Heart left ventricle (tissue), 16 donors: ENCODE data around the gene TEX2. TPM values are rescaled to one million over a fixed set of nuclear protein-coding genes. Genes with fewer than 3 reads are reported as not detected.
"Not testable (repeated sequence)": the region's sequence is repeated elsewhere in the genome, so short reads cannot be mapped to it uniquely, and the experiment has no call there.

Source experiments
- ATAC-seq, 4 donors: fragments of 200-7000 bp; cut with Tn5 transposase; one replicate each; pipeline ENCODE4 v1.9.1; 2020 to 2022; ENCODE audit warnings: moderate library complexity in 4 of 4, mild to moderate bottlenecking in 3 of 4, moderate number of reproducible peaks in 1 of 4
- DNase-seq, 5 donors: peaks; one replicate each; pipeline ENCODE4 v3.0.0-alpha.2; 2020
- H3K27ac ChIP-seq, 12 donors: fragments of 200-600 bp; sonication (generic) in 4 of 12; one replicate each; pipeline versions ENCODE4 v1.5.0 to v1.8.0; 2016 to 2022; ENCODE audit warnings: mild to moderate bottlenecking in 2 of 12
- H3K27me3 ChIP-seq, 9 donors: fragments of 200-600 bp; sonication (generic) in 2 of 9; one replicate each; pipeline versions ENCODE4 v1.5.1 to v1.8.0; 2016 to 2022; ENCODE audit warnings: mild to moderate bottlenecking in 3 of 9
- H3K36me3 ChIP-seq, 9 donors: fragments of 200-600 bp; sonication (generic) in 2 of 9; one replicate each; pipeline versions ENCODE4 v1.5.0 to v1.8.0; 2018 to 2022; ENCODE audit warnings: mild to moderate bottlenecking in 2 of 9
- H3K4me1 ChIP-seq, 12 donors: fragments of 200-600 bp; sonication (generic) in 4 of 12; one replicate each; pipeline versions ENCODE4 v1.5.0 to v1.8.0; 2016 to 2022; ENCODE audit warnings: mild to moderate bottlenecking in 3 of 12
- H3K4me3 ChIP-seq, 12 donors: fragments of 200-600 bp; sonication (generic) in 4 of 12; one replicate each; pipeline versions ENCODE4 v1.5.0 to v1.8.0; 2017 to 2022; ENCODE audit warnings: mild to moderate bottlenecking in 9 of 12, moderate library complexity in 4 of 12
- H3K9me3 ChIP-seq, 12 donors: fragments of 200-600 bp; sonication (generic) in 4 of 12; one replicate each; pipeline versions ENCODE4 v1.5.0 to v1.8.0; 2016 to 2022; ENCODE audit warnings: mild to moderate bottlenecking in 1 of 12
- POLR2A ChIP-seq, 2 donors: fragments of 450-650 bp; IDR thresholded peaks; one replicate each; pipeline ENCODE4 v1.6.1; 2017; ENCODE audit warnings: antibody characterized with exemption in 2 of 2, mild to moderate bottlenecking in 2 of 2, moderate library complexity in 2 of 2
- WGBS, 4 donors: extraction: QIAGEN DNeasy Blood & Tissue Kit in 2 of 4; methylation state at CpG; one replicate each; pipeline versions ENCODE4 v1.1.5 to v1.1.7; 2013 to 2018; 5-methylcytosine and 5-hydroxymethylcytosine counted together
- intact Hi-C, 10 donors: fragments of 100-400 bp; cut with DNase I; formaldehyde crosslinking; loops; one replicate each; pipeline versions ENCODE4 v1.11.1 to v1.14.2; 2022
- polyA plus RNA-seq, 2 donors: library from polyadenylated mRNA; stranded (reverse); fragments of 200-250 nt; gene quantifications; one replicate each; pipeline ENCODE4 v1.2.3, GENCODE V29; 2013
- total RNA-seq, 9 donors: library from RNA; depleted of rRNA in 2 of 9; stranded (reverse); fragments of >200 nt in 2 of 9; fragmentation: NEBNext Ultra II Directional in 3 of 9; extraction: Animal tissue kit (Norgen Biotek cat#: 25700) in 3 of 9; gene quantifications; one replicate each; pipeline versions ENCODE4 v1.1.0 to v1.2.4, GENCODE V29; 2016 to 2023
- TF ChIP-seq, protein P1 (sequence below), 12 donors: fragments of 200-600 bp; sonication (generic) in 4 of 12; IDR thresholded peaks; one replicate each; pipeline versions ENCODE4 v1.5.0 to v1.8.0; 2018 to 2022; ENCODE audit warnings: antibody characterized with exemption in 12 of 12, mild to moderate bottlenecking in 5 of 12
- donor health status: ischemic (EF 13 %, LVEDD 7.1; RV severe dilation, severe dysfunction).
- donor health status: healthy with polysubstance abuse.
- donor health status: DM: no; HTN: yes; CAD: no.
- donor health status: DM: no; HTN: no; CAD: no.
- donor health status: ischemic (EF 25% LVEDD 6.9; RV normal size, moderate dysfunction).
- donor health status: ischemic (EF 25% LVEDD 5.7; RV mildly dilated, moderate dysfunction).
- donor health status: healthy.
- donor health status: DM: yes; HTN: yes; CAD: no.
- donor health status: ischemic (EF 35%, LVEDD 5.7; RV mildly dilated, moderate dysfunction).
- donor health status: nonischemic (EF 11% LVEDD 7.7; RV severe dilation, severe dysfunction).
- donor health status: DM: yes; HTN: yes; CAD: no.
- donor health status: PGD.
- donor health status: ischemic (EF 29% LVEDD 5.4; RV normal size, mild dysfunction).
- donor health status: nonischemic (EF 23%, LVEDD 6.1; RV moderate dilation, normal function).

TEX2 gene
- total and polyA plus RNA-seq, 11 donors = 16.8 to 55.8 (median 50.5) TPM

DNA sequence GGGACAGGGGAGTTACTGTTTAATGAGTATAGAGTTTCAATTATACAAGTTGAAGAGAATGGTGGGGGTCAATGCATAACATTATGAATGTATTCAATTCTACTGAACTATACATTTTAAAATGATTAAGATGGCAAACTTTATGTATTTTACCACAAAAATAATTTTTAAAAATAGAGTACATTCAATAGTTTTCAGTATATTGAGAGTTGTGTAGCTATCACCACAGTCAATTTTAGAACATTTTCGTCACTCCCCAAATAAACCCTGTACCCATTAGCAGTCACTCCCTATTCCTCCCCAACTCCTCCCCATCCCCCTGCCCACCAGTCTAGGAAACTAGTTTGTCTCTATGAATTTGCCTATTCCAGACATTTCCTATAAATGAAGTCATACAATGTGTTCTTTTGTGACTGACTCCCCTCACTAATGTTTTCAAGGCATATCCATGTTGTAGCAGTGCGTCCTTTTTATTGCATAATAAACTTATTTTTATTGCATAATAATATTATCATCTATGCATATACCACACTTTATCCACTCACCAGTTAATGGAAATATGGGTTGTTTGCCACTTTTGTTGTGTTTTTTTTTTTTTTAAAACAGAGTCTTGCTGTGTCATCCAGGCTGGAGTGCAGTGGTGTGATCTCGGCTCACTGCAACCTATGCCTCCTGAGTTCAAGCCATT lies 80.6 kb downstream of the TEX2 start:
- no peak for ATAC-seq
- Histone ChIP-seq H3K4me1 (peaks cover 0 to 62% (median 8%) of the 10 kb centered on the region in 12 donors), H3K36me3 (peaks cover 0 to 17% (median 6%) of the 10 kb centered on the region in 9 donors), H3K9me3 (no peaks in the 10 kb centered on the region), H3K4me3 (no peak overlapping the region), H3K27me3 (no peaks in the 10 kb centered on the region), H3K27ac (no peak overlapping the region)
- intact Hi-C loops = no loop called here
- DNase-seq = no peak
- WGBS, 4 donors = 93 to 96% (median 95%) methylated on average over 3 of the region's 3 CpGs
- TF ChIP-seq, protein P1, sequence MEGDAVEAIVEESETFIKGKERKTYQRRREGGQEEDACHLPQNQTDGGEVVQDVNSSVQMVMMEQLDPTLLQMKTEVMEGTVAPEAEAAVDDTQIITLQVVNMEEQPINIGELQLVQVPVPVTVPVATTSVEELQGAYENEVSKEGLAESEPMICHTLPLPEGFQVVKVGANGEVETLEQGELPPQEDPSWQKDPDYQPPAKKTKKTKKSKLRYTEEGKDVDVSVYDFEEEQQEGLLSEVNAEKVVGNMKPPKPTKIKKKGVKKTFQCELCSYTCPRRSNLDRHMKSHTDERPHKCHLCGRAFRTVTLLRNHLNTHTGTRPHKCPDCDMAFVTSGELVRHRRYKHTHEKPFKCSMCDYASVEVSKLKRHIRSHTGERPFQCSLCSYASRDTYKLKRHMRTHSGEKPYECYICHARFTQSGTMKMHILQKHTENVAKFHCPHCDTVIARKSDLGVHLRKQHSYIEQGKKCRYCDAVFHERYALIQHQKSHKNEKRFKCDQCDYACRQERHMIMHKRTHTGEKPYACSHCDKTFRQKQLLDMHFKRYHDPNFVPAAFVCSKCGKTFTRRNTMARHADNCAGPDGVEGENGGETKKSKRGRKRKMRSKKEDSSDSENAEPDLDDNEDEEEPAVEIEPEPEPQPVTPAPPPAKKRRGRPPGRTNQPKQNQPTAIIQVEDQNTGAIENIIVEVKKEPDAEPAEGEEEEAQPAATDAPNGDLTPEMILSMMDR (IDR thresholded peaks at IDR 0.05) = no peak
- TF ChIP-seq POLR2A (IDR thresholded peaks at IDR 0.05) = no peak

DNA sequence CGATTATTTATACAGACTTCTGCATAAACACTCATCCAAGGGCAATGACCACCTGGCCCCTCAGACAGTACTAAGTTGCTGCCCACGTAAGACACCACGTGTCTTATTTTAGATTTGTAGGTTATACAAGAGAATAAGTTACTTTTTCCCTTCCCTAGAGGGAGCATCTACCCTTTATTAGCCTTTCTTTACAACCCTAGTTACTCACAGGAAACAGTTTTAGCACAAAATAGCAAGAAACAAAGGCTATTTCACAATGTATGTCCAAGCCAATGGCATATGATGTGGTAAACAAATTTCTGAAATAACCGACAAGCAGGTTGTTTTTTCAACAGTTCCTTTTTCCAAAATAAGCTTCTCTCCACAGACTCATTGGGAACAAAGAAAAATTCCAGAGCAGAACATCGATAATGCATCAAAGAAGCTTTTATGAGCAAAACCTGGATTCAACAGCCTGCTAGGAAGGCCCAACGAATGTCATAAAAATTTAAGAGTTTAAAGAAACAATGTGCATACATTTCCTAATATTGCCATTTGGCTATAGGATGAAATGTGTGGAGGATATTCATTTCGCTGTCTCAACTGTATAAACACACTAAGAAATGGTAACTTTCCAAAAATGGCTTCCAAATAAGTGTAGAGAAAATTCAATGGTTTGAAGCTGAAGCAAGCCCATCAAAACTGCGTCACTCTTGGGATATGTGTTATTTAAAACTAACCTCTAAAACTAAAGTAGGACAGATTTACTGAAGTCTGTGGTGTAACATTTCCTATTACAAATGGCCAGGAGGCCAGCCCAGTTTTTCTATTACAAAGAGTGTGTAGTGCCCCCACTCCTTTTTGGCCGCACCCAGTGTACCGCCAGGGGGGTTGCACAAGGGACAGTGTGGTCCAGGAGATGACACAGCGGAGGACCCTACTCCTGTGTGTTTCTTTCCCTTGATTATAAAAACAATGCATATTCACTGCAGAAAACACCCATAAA lies 82.7 kb downstream of the TEX2 start:
- Histone ChIP-seq H3K27ac (peak overlapping the region in 2 of 12 donors; percentile 40 to 52), H3K4me1 (peaks cover 0 to 65% (median 24%) of the 10 kb centered on the region in 12 donors)
- TF ChIP-seq, protein P1 (IDR thresholded peaks at IDR 0.05) = no peak
- no peak for TF ChIP-seq POLR2A (IDR thresholded peaks at IDR 0.05)

DNA sequence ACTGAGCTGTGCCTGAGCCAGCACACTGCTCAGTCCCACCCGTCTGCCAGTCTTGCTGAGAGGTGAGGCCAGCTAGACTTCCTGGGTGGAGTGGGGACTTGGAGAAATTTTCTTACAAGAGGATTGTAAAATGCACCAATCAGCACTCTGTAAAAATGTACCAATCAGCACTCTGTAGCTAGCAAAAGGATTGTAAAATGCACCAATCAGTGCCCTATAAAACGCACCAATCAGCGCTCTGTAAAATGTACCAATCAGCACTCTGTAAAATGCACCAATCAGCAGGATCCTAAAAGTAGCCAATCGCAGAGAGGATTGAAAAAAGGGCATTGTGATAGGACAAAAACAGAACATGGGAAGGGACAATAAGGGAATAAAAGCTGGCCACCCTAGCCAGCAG lies 84.0 kb downstream of the TEX2 start:
- peaks cover 0 to 65% (median 31%) of the 10 kb centered on the region in 12 donors for H3K4me1 ChIP-seq
- WGBS, 4 donors = 46 to 99% (median 65%) methylated on average over 4 of the region's 4 CpGs
- not testable (repeated sequence) for H3K27me3 ChIP-seq

More for the DNA sequence above, 82.7 kb downstream of the TEX2 start:
- DNase-seq (no peak), ATAC-seq (no peak)
- intact Hi-C loops = no loop called here
- Histone ChIP-seq H3K36me3 (peaks cover 0 to 15% (median 1%) of the 10 kb centered on the region in 9 donors), H3K27me3 (no peaks in the 10 kb centered on the region), H3K9me3 (no peaks in the 10 kb centered on the region), H3K4me3 (no peak overlapping the region)
- WGBS, 4 donors = 78 to 84% (median 81%) methylated on average over 11 of the region's 11 CpGs

DNA sequence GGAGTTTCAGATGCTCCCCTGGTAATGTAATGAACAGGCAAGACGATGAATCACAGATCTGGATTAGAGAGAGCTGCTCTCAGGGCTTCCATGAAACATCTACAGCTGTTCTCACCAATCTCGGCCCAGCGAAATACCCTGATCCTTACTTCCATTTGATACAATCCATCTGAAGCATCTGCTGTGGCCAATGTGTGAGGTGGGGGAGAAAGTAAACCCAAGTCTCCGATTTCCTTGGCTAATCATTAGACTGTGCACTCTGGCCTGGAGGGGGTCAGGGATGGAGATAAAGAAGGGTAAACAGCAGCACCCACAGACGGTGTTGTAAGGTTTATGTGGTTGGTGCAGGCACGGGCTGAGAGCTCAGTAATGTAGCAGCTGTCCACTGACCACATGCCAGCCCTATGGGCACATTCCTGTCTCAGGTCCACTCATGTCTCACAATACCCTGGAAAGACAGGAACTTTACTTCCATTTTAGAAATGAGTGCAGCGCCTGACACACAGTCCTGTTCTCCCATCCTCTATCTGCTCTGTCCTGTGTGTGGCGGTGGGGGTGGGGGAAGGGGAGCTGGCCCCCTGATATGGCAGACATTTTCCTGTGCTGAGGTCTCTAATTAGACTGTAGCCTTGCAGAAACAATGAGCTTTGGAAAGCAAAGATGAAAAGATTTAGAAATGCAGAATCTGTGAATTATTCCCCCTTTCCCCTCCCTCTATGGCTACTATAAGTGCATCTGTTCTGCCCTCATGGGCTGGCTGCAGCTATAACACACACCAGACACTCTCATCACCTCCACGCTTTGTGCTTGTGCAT lies 84.8 kb downstream of the TEX2 start:
- Histone ChIP-seq H3K27ac (peak overlapping the region in 4 of 12 donors; percentile 3 to 86 (median 74)), H3K27me3 (no peaks in the 10 kb centered on the region), H3K4me1 (peaks cover 0 to 70% (median 33%) of the 10 kb centered on the region in 12 donors), H3K36me3 (peaks cover 0 to 19% (median 6%) of the 10 kb centered on the region in 9 donors), H3K4me3 (no peak overlapping the region), H3K9me3 (no peaks in the 10 kb centered on the region)
- no peak for TF ChIP-seq POLR2A (IDR thresholded peaks at IDR 0.05)
- TF ChIP-seq, protein P1 (IDR thresholded peaks at IDR 0.05) = no peak
- no peak for DNase-seq
- no peak for ATAC-seq
- intact Hi-C loops = loop anchor here in 1 of 10 donors (2.0 kb wide), 1 partner anchor 79 kb away; no protein-coding TSS in a partner anchor
- 69 to 72% (median 70%) methylated on average over 9 of the region's 9 CpGs for WGBS, 4 donors

More for the DNA sequence above, 84.0 kb downstream of the TEX2 start:
- not testable (repeated sequence) for H3K27ac ChIP-seq, H3K4me3 ChIP-seq, ATAC-seq, DNase-seq, H3K9me3 ChIP-seq
- peaks cover 0 to 15% (median 6%) of the 10 kb centered on the region in 9 donors for H3K36me3 ChIP-seq
- intact Hi-C loops = loop anchor here in 1 of 10 donors (2.0 kb wide), 1 partner anchor 78 kb away; no protein-coding TSS in a partner anchor
